ENCODE results near the gene NCOA4.

NCOA4 gene

GRCh38 chr10:46030091-46030937 is at the start of gene NCOA4:
TSS of gene NCOA4 (minus strand) at chr10:46030623. CDS start at chr10:46016680, 13,943 bp downstream.
- Mint-ChIP-seq H3K9me3 (no peaks in the 10 kb centered on the region), H3K27me3 (peaks cover 4% of the 10 kb centered on the region), H3K4me1 (peaks cover 47% of the 10 kb centered on the region), H3K27ac (peak within 1 kb of the TSS; percentile 94), H3K36me3 (no peaks in the 10 kb centered on the region), H3K4me3 (peak within 1 kb of the TSS; percentile 97)
- peak; percentile 100 for ATAC-seq

DNA sequence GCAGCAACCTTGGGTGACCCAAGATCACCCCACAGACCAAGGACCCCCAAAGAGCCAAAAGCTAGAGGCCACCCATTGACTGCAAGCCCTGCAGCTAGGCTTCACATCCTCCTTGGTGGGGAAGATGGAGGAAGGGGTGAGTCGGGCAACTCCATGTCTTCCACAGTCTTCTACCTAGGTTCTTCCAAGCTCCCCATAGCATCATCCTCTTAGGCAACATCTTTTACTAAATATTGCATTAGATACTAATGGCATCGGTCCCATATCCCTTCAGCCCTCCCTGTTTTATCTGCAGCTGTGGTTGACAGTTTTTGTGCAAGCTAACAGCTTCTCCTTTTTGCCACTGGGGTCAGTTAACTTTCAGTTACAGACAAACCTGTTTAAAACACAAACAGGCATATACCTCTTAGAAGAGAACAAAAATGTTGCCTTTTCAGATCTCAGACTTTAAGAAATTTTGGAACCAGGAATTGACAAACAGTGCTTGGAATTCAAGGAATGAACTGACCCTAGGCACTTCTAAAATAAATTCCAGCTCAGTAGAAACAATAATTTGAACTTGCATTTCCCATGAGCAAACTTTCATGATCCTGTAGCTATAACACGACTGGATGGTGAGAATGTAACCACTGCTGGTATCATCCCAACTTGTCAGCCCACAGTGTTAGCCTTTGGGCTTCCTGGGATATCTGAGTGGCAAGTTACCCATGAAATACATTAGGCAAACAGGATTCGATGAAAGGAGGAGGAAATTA is 49.6 kb upstream of the NCOA4 start:
- Mint-ChIP-seq H3K4me1 (no peaks in the 10 kb centered on the region), H3K36me3 (no peaks in the 10 kb centered on the region), H3K9me3 (peaks cover 6% of the 10 kb centered on the region), H3K4me3 (no peak overlapping the region), H3K27me3 (peaks cover 6% of the 10 kb centered on the region), H3K27ac (no peak overlapping the region)
- ATAC-seq: no peak

- Mint-ChIP-seq H3K4me1 (no peaks in the 10 kb centered on the region), H3K4me3 (no peak overlapping the region), H3K9me3 (peaks cover 6% of the 10 kb centered on the region), H3K27ac (no peak overlapping the region), H3K27me3 (peaks cover 6% of the 10 kb centered on the region), H3K36me3 (no peaks in the 10 kb centered on the region)
- ATAC-seq: no peak
Observed at GRCh38 chr10:46077731-46078413, 47.4 kb upstream of the NCOA4 start.

DNA sequence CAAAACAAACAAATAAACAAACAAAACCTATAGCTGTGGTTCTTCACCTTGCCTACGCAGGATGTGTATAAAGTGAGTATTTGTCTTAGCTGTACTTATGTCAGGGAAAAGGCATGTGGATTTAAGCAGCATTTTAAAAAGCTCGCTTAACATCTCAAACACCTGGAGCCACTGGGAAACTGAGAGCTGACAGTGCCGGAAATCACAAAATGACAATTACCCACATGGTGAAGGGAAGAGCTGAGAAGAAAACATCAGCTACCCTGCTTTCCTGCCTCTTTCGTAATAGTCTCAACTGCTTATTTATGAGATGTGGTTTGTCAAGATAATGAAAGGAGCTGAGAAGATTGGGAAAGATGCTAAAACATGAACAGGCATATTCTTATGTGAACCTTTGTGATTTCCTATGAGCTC is 46.7 kb upstream of the NCOA4 start:
- H3K27ac Mint-ChIP-seq: no peak overlapping the region
- peaks cover 6% of the 10 kb centered on the region for H3K27me3 Mint-ChIP-seq
- no peaks in the 10 kb centered on the region for H3K9me3 Mint-ChIP-seq
- no peaks in the 10 kb centered on the region for H3K36me3 Mint-ChIP-seq
- no peaks in the 10 kb centered on the region for H3K4me1 Mint-ChIP-seq
- no peak for ATAC-seq
- no peak overlapping the region for H3K4me3 Mint-ChIP-seq

GRCh38 chr10:46075869-46076268 is 45.4 kb upstream of the NCOA4 start:
- Mint-ChIP-seq H3K27me3 (peaks cover 6% of the 10 kb centered on the region), H3K9me3 (no peaks in the 10 kb centered on the region), H3K4me1 (no peaks in the 10 kb centered on the region), H3K27ac (no peak overlapping the region), H3K4me3 (no peak overlapping the region), H3K36me3 (no peaks in the 10 kb centered on the region)
- ATAC-seq: no peak

DNA sequence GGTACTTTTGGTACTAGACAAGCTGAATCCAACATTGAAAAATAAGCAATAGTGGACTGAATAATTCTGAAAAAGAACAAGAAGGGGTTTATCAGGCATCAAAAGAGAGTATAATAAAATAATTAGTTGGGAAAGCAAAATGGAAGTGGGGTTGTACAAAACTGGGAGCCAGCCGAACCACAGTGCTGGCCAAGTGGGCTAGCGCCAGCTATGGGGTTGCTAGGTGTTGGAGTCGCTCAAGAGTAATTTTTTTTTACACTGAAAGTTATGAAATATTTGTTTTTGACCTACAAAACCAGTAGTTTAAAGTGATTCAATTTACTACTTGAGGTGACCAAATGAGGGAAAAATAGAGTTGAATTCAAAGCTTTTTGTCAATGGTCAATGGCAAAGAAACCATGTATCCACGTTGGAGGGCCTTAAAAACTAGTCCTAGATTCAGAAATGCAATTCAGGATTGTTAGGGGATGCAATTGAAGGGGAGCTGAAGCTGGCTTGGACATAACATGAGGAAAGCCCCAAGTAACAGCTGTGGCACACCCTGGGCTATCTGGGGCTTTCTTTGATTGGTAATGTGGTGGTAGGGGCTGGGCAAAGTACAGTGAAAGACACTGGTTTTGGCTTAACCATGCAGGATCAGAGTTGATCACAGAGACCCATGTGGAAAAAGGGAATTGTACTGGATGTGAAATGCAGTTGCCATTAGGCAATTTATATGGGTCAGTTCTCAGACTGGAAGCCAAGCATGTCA is 43.9 kb upstream of the NCOA4 start:
- H3K4me3 Mint-ChIP-seq: no peak overlapping the region
- H3K4me1 Mint-ChIP-seq: no peaks in the 10 kb centered on the region
- no peak overlapping the region for H3K27ac Mint-ChIP-seq
- ATAC-seq: no peak
- no peaks in the 10 kb centered on the region for H3K36me3 Mint-ChIP-seq
- no peaks in the 10 kb centered on the region for H3K9me3 Mint-ChIP-seq
- peaks cover 6% of the 10 kb centered on the region for H3K27me3 Mint-ChIP-seq

DNA sequence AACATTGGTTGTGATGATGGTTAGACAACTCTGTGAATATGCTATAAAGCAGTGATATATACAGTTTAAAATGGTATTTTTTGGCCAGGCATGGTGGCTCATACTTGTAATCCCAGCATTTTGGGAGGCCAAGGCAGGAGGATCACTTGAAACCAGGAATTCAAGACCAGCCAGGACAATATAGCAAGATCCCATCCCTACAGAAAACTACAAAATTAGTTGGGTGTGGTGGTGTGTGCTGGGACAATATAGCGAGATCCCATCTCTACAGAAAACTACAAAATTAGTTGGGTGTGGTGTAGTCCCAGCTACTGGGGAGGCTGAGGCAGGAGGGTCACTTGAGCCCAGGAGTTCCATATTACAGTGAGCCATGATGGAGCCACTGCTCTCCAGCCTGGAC is 43.1 kb upstream of the NCOA4 start:
- no peaks in the 10 kb centered on the region for H3K9me3 Mint-ChIP-seq
- no peaks in the 10 kb centered on the region for H3K36me3 Mint-ChIP-seq
- no peak overlapping the region for H3K27ac Mint-ChIP-seq
- ATAC-seq: no peak
- no peaks in the 10 kb centered on the region for H3K27me3 Mint-ChIP-seq
- no peaks in the 10 kb centered on the region for H3K4me1 Mint-ChIP-seq
- no peak overlapping the region for H3K4me3 Mint-ChIP-seq

DNA sequence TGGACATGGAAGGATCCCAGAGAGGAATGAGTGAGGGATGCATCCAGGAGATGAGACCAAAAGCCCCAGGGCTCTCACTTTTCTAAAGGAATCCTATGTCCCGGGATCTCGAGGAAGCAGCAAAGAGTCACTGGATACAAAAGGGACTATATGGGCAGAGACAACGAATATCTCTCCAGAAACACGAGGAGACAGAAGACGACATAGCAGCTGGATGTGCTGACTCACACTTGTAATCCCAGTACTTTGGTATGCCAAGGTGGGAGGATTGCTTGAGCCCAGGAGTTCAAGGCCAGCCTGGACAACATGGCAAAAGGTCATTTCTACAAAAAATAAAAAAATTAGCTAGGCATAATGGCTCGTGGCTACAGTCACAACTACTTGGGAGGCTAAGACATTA is 40.3 kb upstream of the NCOA4 start:
- Mint-ChIP-seq H3K27me3 (no peaks in the 10 kb centered on the region), H3K27ac (no peak overlapping the region), H3K4me3 (no peak overlapping the region), H3K36me3 (no peaks in the 10 kb centered on the region), H3K9me3 (no peaks in the 10 kb centered on the region), H3K4me1 (no peaks in the 10 kb centered on the region)
- no peak for ATAC-seq

- no peak for ATAC-seq
- H3K27ac Mint-ChIP-seq: no peak overlapping the region
- no peak overlapping the region for H3K4me3 Mint-ChIP-seq
- no peaks in the 10 kb centered on the region for H3K27me3 Mint-ChIP-seq
- no peaks in the 10 kb centered on the region for H3K36me3 Mint-ChIP-seq
- no peaks in the 10 kb centered on the region for H3K4me1 Mint-ChIP-seq
- no peaks in the 10 kb centered on the region for H3K9me3 Mint-ChIP-seq
Observed at GRCh38 chr10:46069771-46070463, 39.5 kb upstream of the NCOA4 start.

DNA sequence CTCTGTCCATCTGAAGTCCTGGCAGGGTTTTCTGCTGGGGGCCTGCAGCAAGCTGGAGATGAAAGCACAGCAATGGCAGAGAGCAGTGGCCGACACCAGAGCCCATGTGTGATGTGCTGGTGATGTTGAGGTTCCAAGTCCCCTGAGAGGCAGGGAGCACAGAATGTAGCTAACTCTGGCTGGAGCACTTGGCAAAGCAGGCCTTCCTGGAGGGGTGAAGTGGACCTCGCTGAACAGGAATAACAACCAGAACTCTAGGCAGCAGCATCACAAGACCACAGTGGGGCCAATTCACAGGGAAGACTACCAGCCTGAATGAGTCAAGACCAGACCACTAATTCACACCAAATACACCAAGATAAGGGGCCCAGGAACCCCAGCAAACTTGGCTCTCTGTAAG is 38.5 kb upstream of the NCOA4 start:
- Mint-ChIP-seq H3K27ac (no peak overlapping the region), H3K4me3 (no peak overlapping the region), H3K4me1 (no peaks in the 10 kb centered on the region), H3K9me3 (no peaks in the 10 kb centered on the region), H3K27me3 (peaks cover 6% of the 10 kb centered on the region), H3K36me3 (no peaks in the 10 kb centered on the region)
- ATAC-seq: no peak

DNA sequence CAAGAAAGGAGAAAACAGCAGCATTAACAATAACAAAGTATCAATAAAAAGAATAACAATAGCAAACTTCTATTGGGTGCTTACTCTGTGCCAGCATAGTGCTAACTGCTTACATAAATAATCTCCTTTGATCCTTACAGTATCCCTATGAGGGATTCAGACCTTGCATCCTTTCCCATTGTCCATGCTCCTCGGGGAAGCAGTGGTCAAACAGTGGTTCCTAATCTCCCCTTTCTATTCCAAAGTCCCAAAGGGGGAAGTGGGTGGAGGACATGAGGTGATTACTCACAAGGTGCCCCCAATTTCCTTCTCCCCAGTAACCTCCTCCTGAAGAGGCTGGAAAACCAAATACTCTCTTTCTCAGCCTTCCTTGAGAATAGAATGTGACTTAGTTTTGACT is 37.7 kb upstream of the NCOA4 start:
- Mint-ChIP-seq H3K9me3 (no peaks in the 10 kb centered on the region), H3K27me3 (peaks cover 14% of the 10 kb centered on the region), H3K36me3 (no peaks in the 10 kb centered on the region), H3K4me1 (no peaks in the 10 kb centered on the region), H3K27ac (no peak overlapping the region), H3K4me3 (no peak overlapping the region)
- no peak for ATAC-seq

DNA sequence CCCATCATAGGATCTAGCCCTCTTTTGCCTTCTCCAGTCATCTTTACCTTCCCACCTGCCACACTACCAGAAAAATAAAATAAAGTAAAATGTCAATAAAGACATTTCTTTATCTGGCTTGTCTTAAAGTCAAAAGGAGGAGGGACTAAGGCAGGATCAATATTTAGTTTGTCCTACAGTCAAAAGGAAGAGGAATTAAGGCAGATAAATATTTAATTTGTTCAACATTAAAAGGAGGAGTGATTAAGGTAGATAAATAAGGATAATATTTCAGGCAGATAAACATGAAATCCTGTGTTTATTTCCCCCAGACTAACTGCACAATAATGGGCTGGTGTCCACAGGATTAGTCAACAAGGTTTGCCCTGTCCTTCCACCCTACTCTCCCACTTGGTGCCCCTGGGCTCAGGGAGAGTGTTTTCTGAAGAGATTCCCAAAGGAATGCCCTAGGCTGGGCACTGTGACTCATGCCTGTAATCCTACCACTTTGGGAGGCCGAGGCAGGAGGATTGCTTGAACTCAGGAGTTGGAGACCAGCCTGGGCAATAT is 33.9 kb upstream of the NCOA4 start:
- no peaks in the 10 kb centered on the region for H3K4me1 Mint-ChIP-seq
- ATAC-seq: no peak
- H3K27me3 Mint-ChIP-seq: peaks cover 22% of the 10 kb centered on the region
- H3K9me3 Mint-ChIP-seq: no peaks in the 10 kb centered on the region
- no peaks in the 10 kb centered on the region for H3K36me3 Mint-ChIP-seq
- H3K27ac Mint-ChIP-seq: no peak overlapping the region
- H3K4me3 Mint-ChIP-seq: no peak overlapping the region

GRCh38 chr10:46062723-46063428 is 32.5 kb upstream of the NCOA4 start:
- Mint-ChIP-seq H3K9me3 (no peaks in the 10 kb centered on the region), H3K27ac (no peak overlapping the region), H3K27me3 (peaks cover 22% of the 10 kb centered on the region), H3K4me3 (no peak overlapping the region), H3K36me3 (no peaks in the 10 kb centered on the region), H3K4me1 (no peaks in the 10 kb centered on the region)
- ATAC-seq: no peak

GRCh38 chr10:46060706-46061105 is 30.3 kb upstream of the NCOA4 start:
- no peak overlapping the region for H3K4me3 Mint-ChIP-seq
- H3K27me3 Mint-ChIP-seq: peaks cover 32% of the 10 kb centered on the region
- H3K36me3 Mint-ChIP-seq: peaks cover 9% of the 10 kb centered on the region
- no peak overlapping the region for H3K27ac Mint-ChIP-seq
- H3K9me3 Mint-ChIP-seq: peaks cover 10% of the 10 kb centered on the region
- ATAC-seq: no peak
- H3K4me1 Mint-ChIP-seq: no peaks in the 10 kb centered on the region

Measured in stimulated activated memory B cell treated with anti-CD40 and anti-IgM and Interleukin-4, amounts not matched to agents 10 μg/mL and 1 μg/mL and 100 μg/mL, for 72 hours (primary cell).